Measurements from ENCODE around the gene KCNS1.

DNA sequence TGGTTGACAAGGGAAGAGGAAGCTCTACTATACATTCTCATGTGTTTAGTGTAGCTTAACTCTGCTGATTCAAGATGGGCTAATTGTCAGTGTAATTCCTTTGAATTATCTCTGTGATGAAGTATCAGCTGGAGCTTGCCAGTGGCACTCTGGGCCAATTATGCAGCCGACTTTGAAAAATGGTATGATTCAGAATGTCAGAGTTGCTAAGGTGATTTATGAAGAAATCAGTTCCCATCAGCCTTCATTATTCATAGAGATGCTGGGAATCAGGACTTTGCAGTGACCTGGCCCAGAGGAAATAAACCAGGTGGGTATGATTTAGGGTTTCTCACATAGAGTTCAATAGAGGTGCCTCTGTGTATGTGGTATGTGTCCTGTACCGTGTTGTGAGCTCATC lies 33.4 kb downstream of the KCNS1 start:
- TF ChIP-seq, protein P1, sequence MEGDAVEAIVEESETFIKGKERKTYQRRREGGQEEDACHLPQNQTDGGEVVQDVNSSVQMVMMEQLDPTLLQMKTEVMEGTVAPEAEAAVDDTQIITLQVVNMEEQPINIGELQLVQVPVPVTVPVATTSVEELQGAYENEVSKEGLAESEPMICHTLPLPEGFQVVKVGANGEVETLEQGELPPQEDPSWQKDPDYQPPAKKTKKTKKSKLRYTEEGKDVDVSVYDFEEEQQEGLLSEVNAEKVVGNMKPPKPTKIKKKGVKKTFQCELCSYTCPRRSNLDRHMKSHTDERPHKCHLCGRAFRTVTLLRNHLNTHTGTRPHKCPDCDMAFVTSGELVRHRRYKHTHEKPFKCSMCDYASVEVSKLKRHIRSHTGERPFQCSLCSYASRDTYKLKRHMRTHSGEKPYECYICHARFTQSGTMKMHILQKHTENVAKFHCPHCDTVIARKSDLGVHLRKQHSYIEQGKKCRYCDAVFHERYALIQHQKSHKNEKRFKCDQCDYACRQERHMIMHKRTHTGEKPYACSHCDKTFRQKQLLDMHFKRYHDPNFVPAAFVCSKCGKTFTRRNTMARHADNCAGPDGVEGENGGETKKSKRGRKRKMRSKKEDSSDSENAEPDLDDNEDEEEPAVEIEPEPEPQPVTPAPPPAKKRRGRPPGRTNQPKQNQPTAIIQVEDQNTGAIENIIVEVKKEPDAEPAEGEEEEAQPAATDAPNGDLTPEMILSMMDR (IDR thresholded peaks at IDR 0.05; ENCODE audit: insufficient read depth, low read depth, low read length) = no peak
- no peak for TF ChIP-seq EZH2 (IDR thresholded peaks at IDR 0.05; ENCODE audit: insufficient read depth, low read length)
